UCSD-AML1 (cell line): ENCODE data around the gene CCL3.
"Not testable (repeated sequence)": the region's sequence is repeated elsewhere in the genome, so short reads cannot be mapped to it uniquely, and the experiment has no call there.

ENCODE experiments used
- DNase-seq: peaks from one replicate; lab custom pipeline; 2025; ENCODE audit not compliant: unreplicated experiment; lab: John Stamatoyannopoulos, UW

Gene CCL3

DNA sequence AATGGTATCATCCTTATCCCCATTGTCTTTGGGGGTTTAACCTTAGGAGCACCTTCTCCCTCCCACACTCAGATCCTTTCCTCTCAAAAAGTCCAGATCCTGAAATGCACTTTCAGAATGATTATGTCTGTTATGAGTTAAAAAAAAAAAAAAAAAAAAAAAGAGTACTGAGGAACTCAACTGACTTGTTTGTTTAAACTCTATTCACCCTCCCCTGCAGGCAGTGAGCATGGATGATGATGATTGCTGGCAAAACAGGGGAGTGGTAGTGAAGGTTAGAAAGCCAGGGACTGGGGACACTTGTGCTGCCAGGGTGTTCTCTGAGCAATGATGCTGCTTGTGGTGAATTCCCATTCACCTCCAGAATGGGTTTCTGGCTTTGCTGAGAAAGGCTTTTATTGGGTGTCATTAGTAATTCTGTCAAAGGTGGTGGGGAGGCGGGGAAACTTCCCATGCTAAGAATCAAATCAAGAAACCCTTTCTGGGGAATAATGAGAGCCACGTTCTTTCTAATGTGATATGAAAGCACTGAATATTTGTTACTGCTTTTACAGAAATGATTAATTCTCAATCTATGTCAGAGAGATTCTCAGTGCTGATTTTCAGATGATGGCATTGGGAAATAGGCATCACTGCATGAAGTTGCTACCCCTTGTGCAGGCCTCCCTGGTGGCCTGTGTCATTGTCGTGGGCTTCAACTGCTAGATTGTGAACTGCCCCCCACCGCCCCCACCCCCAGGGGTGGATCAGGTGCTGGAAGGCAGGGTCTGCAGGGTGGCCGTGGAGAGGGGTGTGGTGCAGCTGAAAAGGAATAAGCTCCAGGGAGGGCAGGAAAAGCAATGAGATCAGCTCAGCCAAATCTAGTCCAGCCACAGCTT is 27.8 kb upstream of the CCL3 start:
- DNase-seq, result no peak

DNA sequence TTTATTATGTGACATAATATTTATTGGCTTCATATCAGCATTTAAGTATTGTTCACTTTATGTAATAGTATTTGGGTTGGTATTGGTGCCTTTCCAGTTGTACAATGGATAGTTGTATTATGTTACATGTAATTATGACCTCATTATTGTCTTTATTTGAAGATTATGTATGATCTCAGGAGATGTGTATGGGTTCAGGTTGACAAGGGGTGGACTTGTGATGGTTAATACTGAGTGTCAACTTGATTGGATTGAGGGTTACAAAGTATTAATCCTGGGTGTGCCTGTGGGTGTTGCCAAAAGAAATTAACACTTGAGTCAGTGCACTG is 25.7 kb upstream of the CCL3 start:
- DNase-seq, result not testable (repeated sequence)

DNA sequence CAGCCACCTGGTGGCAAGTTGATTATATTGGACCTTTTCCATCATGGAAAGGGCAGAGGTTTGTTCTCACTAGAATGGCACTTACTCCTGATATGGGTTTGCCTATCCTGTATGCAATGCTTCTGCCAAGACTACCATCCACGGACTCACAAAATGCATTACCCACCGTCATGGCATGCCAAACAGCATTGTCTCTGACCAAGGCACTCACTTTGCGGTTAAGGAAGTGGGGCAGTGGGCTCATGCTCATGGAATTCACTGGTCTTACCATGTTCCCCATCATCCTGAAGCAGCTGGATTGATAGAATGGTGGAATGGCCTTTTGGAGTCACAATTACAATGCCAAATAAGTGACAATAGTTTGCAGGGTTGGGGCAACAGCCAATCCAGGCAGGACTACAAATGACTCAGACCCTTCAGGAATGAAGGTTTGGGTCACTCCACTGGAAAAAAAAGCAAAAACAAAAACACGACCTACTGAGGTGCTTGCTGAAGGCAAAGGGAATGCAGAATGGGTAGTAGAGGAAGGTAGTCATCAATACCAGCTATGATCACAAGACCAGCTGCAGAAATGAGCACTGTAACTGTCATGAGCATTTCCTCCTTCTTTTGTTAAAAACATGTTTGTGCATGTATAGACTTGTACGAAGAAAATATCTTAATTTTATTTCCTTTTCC is 25.2 kb upstream of the CCL3 start:
- not testable (repeated sequence) for DNase-seq

- DNase-seq, result not testable (repeated sequence)
Measured at GRCh38 chr17:36113131-36113530, 23.2 kb upstream of the CCL3 start.

DNA sequence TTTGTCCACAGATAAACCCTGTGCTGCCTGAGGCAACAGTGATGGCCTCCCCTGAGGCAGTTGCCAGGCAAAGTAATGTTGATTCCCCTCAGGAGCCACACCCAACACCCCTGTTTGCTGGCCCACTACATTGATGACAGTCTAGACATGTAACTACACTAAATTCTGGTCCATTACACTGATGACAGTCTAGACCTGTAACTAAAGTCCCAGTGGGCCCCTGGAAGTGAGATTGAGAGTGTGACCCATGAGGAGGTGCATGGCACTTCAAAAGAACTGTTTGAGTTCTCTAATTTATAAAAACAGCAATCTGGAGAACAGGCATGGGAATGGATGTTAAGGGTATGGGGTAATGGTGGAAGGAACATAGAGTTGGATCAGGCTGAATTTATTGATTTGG is 22.6 kb upstream of the CCL3 start:
- DNase-seq, result no peak

GRCh38 chr17:36111068-36111490 is 21.1 kb upstream of the CCL3 start:
- no peak for DNase-seq

GRCh38 chr17:36108265-36108664 is 18.3 kb upstream of the CCL3 start:
- not testable (repeated sequence) for DNase-seq

DNA sequence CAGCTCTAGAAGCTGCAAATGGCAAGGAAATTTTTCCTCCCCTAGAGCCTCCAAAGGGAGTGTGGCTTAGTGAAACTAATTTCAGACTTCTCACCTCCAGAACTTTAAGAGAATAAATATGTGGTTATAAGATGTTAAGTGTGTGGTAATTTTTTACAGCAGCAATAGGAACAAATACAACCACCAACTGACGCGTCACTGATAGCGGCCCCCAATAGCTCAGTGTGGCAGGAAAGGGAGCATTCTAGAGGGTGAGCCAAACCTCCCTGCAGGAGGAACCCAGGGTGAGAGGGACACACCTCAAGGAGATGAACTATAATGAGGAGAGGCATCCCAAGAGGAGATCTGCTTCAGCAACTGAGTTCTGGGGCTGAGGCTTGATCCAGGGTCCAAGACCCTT is 17.7 kb upstream of the CCL3 start:
- DNase-seq, result no peak

GRCh38 chr17:36106493-36106835 is 16.5 kb upstream of the CCL3 start:
- no peak for DNase-seq

GRCh38 chr17:36105781-36106492 is 16.0 kb upstream of the CCL3 start:
- no peak for DNase-seq

GRCh38 chr17:36104701-36105181 is 14.8 kb upstream of the CCL3 start:
- no peak for DNase-seq

DNA sequence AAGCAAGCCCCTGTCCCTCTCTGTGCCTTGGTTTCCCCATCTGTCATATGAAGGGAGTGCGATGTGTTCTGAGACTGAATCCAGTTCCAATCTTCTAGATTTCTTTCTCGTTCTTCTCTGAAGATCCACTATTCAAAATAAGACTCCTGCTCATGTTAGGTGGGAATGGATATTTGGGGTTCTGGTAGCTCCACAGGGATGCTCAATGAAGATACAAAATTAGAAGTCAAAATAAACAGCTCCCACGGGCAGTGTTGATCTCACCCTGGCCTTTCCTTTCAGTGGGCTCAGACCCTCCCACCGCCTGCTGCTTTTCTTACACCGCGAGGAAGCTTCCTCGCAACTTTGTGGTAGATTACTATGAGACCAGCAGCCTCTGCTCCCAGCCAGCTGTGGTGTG is 14.3 kb upstream of the CCL3 start:
- not testable (repeated sequence) for DNase-seq

- not testable (repeated sequence) for DNase-seq
Measured at GRCh38 chr17:36103401-36103975, 13.5 kb upstream of the CCL3 start, which contains the start of gene CCL4. Gene CCL4 (plus strand): TSS chr17:36103827. CDS start chr17:36103906, 79 bp downstream.

- DNase-seq, result not testable (repeated sequence)
Measured at GRCh38 chr17:36099004-36099403, 9.1 kb upstream of the CCL3 start.

- no peak for DNase-seq
Measured at GRCh38 chr17:36095992-36096391, 6.0 kb upstream of the CCL3 start.

- no peak for DNase-seq
Measured at GRCh38 chr17:36094746-36095145, 4.8 kb upstream of the CCL3 start.

GRCh38 chr17:36094232-36094631 is 4.3 kb upstream of the CCL3 start:
- no peak for DNase-seq

GRCh38 chr17:36092715-36093114 is 2.8 kb upstream of the CCL3 start:
- not testable (repeated sequence) for DNase-seq

DNA sequence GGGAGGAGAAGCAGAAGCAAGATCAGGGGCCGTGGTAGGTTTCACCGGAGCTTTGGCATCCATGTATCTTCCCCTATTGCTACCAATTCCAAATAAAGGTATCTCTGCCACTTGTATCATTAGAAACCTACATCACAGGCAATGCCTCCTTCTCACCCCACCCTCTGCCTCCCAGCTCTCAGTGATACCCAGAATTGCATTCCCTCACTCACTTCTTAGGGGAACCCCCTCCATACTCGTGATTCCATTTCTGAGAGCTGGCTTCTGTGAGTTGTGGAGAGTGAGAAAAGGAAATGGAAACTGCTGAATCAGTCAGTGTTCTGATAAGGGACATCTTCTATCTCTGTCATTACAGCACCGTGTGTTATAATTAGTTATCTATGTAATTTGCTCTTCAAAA is 2.3 kb upstream of the CCL3 start:
- DNase-seq, result no peak

DNA sequence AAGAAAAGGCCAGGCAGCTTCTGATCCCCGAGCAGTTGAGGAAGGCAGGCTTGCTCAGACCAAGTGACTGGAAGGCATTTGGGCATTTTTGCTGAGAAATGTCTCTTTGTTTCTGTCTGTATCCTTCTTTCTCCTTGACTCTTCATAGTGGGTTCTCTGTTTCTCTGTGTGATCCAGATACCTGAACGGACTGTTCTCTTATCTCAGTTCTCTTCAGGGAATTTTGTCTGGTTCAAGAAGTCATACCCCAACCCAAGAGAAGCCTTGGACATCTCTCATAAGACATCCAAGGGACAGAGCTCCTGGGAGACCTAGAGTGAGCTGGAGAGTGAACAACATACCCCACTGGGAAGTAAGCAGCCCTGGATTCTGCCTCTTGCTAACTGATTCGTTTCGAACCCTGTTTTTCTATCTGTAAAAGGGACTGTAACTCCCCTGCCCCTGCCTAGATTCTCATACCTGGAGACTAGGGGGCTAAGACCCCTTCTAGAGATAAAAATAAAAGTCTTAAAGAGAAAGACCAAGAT is 541 bp downstream of the CCL3 start:
- DNase-seq, result no peak
